ENCODE measurements around the gene FOXO1. TPM values are rescaled to one million over a fixed set of nuclear protein-coding genes. Genes with fewer than 3 reads are reported as not detected.

The FOXO1 gene
- total RNA-seq, 1 experiment from 2014 or later: 12.2 TPM

GRCh38 chr13:40670307-40670706, 3.9 kb upstream of the FOXO1 start:
- no peak for TF ChIP-seq CTCF (IDR thresholded peaks at IDR 0.05 in 2 of 3, conservative IDR thresholded peaks at IDR 0.05 in 1 of 3; ENCODE audit: borderline replicate concordance in 1 of 3, insufficient read depth in 1 of 3, low read depth in 2 of 3, low read length in 2 of 3)
- TF ChIP-seq ZFX (IDR thresholded peaks at IDR 0.05): no peak
- Histone ChIP-seq H3K4me3 (replicated peaks in 1 of 2; ENCODE audit: low read depth in 1 of 2, low read length in 2 of 2) (no peak overlapping the region), H3K9me2 (ENCODE audit: insufficient read depth) (no peaks in the 10 kb centered on the region), H3K9ac (ENCODE audit: low read length) (no peak overlapping the region), H3K4me1 (ENCODE audit: control insufficient read depth in 1 of 2, insufficient read depth in 2 of 2, low read length in 2 of 2) (peaks cover 14 to 29% of the 10 kb centered on the region in 2 experiments), H3K4me2 (ENCODE audit: low read length) (no peak overlapping the region), H3K79me2 (ENCODE audit: insufficient read depth, low read length) (no peaks in the 10 kb centered on the region; the same call in 1 of the 2 replicates), H3K27me3 (ENCODE audit: insufficient read depth, low read length) (no peaks in the 10 kb centered on the region), H3K9me3 (ENCODE audit: control insufficient read depth in 1 of 2, insufficient read depth in 1 of 2, low read depth in 1 of 2, low read length in 2 of 2) (no peaks in the 10 kb centered on the region), H4K20me1 (ENCODE audit: insufficient read depth) (no peaks in the 10 kb centered on the region), H3K36me3 (ENCODE audit: control insufficient read depth in 1 of 2, insufficient read depth in 2 of 2, low read length in 2 of 2) (no peaks in the 10 kb centered on the region), H2AFZ (ENCODE audit: low read depth, low read length, poor library complexity, severe bottlenecking) (no peak overlapping the region), H3K27ac (ENCODE audit: low read depth, low read length) (no peak overlapping the region)
- POLR2A ChIA-PET: interaction anchor here (0.7 kb wide), 1 partner anchor 119 kb away, joined by 3 read pairs; the partner anchor contains the start of gene SLC25A15
- no TSS peak for BruUV-seq (replicated peaks)
- DNase-seq (ENCODE audit: low read depth, low spot score) (no peak), ATAC-seq (no peak)
- RAD21 ChIA-PET (ENCODE audit: low non-redundant PET in 1 of 2, low total read pairs in 2 of 2, uncharacterized antibody in 2 of 2, unreplicated experiment in 2 of 2): no interaction called here
- CTCF ChIA-PET: no interaction called here
- intact Hi-C loops (cut with micrococcal nuclease): loop anchor here (5.0 kb wide), 1 partner anchor 598 kb away; no protein-coding TSS in a partner anchor

GRCh38 chr13:40668335-40668734, 1.9 kb upstream of the FOXO1 start:
- no TSS peak for BruUV-seq (replicated peaks)
- H4K20me1 ChIP-seq (ENCODE audit: insufficient read depth): no peaks in the 10 kb centered on the region
- no peak overlapping the region for H2AFZ ChIP-seq (ENCODE audit: low read depth, low read length, poor library complexity, severe bottlenecking)
- no peaks in the 10 kb centered on the region for H3K9me2 ChIP-seq (ENCODE audit: insufficient read depth)
- peaks cover 5% of the 10 kb centered on the region; the same call in 1 of the 2 replicates for H3K79me2 ChIP-seq (ENCODE audit: insufficient read depth, low read length)
- H3K36me3 ChIP-seq (ENCODE audit: control insufficient read depth in 1 of 2, insufficient read depth in 2 of 2, low read length in 2 of 2): no peaks in the 10 kb centered on the region
- no peaks in the 10 kb centered on the region for H3K9me3 ChIP-seq (ENCODE audit: control insufficient read depth in 1 of 2, insufficient read depth in 1 of 2, low read depth in 1 of 2, low read length in 2 of 2)
- no peak for ATAC-seq
- H3K4me2 ChIP-seq (ENCODE audit: low read length): no peak overlapping the region
- ChIA-PET POLR2A (interaction anchor here (1.4 kb wide), 1 partner anchor 10 kb away, joined by 3 read pairs; no protein-coding TSS in a partner anchor), CTCF (interaction anchor here (0.7 kb wide), 1 partner anchor 600 kb away, joined by 3 read pairs; no protein-coding TSS in a partner anchor), RAD21 (ENCODE audit: low non-redundant PET in 1 of 2, low total read pairs in 2 of 2, uncharacterized antibody in 2 of 2, unreplicated experiment in 2 of 2) (no interaction called here)
- no peak overlapping the region for H3K9ac ChIP-seq (ENCODE audit: low read length)
- no peak overlapping the region for H3K4me3 ChIP-seq (replicated peaks in 1 of 2; ENCODE audit: low read depth in 1 of 2, low read length in 2 of 2)
- no peaks in the 10 kb centered on the region for H3K27me3 ChIP-seq (ENCODE audit: insufficient read depth, low read length)
- H3K4me1 ChIP-seq (ENCODE audit: control insufficient read depth in 1 of 2, insufficient read depth in 2 of 2, low read length in 2 of 2): peaks cover 18 to 40% of the 10 kb centered on the region in 2 experiments
- intact Hi-C loops (cut with micrococcal nuclease): loop anchor here (5.0 kb wide), 1 partner anchor 126 kb away; no protein-coding TSS in a partner anchor
- no peak overlapping the region for H3K27ac ChIP-seq (ENCODE audit: low read depth, low read length)
- TF ChIP-seq RAD21 (IDR thresholded peaks at IDR 0.05; ENCODE audit: low read depth) (peak; percentile 31), FOSL1 (IDR thresholded peaks at IDR 0.05; ENCODE audit: low read depth) (no peak), CTCF (IDR thresholded peaks at IDR 0.05 in 2 of 3, conservative IDR thresholded peaks at IDR 0.05 in 1 of 3; ENCODE audit: borderline replicate concordance in 1 of 3, insufficient read depth in 1 of 3, low read depth in 2 of 3, low read length in 2 of 3) (peak in 2 of 3 experiments; percentile 45 to 62; a peak in 4 of 6 replicates)
- DNase-seq (ENCODE audit: low read depth, low spot score): no peak

Measured in HCT116 (cell line).